Measurements from ENCODE around the gene DYNLRB1. TPM values are rescaled to one million over a fixed set of nuclear protein-coding genes. Genes with fewer than 3 reads are reported as not detected.

DYNLRB1 gene
- total and polyA plus RNA-seq, 2 donors (not counting 3 experiments of a cell fraction or from before 2014, with no cell fraction given): 142 to 245 TPM

- BruUV-seq (replicated peaks): no TSS peak
- FAIRE-seq (no peak), DNase-seq (ENCODE audit: low read depth, low spot score) (no peak)
- Histone ChIP-seq H4K20me1 (replicated peaks; ENCODE audit: control insufficient read depth, extremely low read depth, insufficient read depth, low read length) (no peaks in the 10 kb centered on the region), H3K9me3 (replicated peaks; ENCODE audit: control insufficient read depth, insufficient read depth, low read length) (no peaks in the 10 kb centered on the region), H3K79me2 (ENCODE audit: control insufficient read depth, insufficient read depth, low read length) (no peaks in the 10 kb centered on the region), H3K36me3 (ENCODE audit: control insufficient read depth in 2 of 2, extremely low read depth in 1 of 2, insufficient read depth in 2 of 2, low read length in 2 of 2) (no peaks in the 10 kb centered on the region), H3K27me3 (ENCODE audit: control insufficient read depth in 2 of 2, insufficient read depth in 2 of 2, low read length in 2 of 2) (no peaks in the 10 kb centered on the region), H3K4me2 (ENCODE audit: insufficient read depth, low read length) (no peak overlapping the region), H3K9me1 (replicated peaks; ENCODE audit: control insufficient read depth, extremely low read depth, insufficient read depth, low read length) (no peaks in the 10 kb centered on the region), H3K4me3 (replicated peaks in 1 of 3; ENCODE audit: insufficient read depth in 1 of 3, low read depth in 1 of 3, low read length in 3 of 3) (no peak overlapping the region), H3K27ac (ENCODE audit: insufficient read depth, low read depth, low read length) (no peak overlapping the region), H3K9ac (replicated peaks; ENCODE audit: extremely low read depth, insufficient read depth, low read length) (no peak overlapping the region), H2AFZ (ENCODE audit: low read depth, low read length) (no peak overlapping the region), H3K4me1 (ENCODE audit: control insufficient read depth, extremely low read depth, insufficient read depth, low read length) (no peaks in the 10 kb centered on the region)
- intact Hi-C loops (cut with micrococcal nuclease) (no loop called here), dilution Hi-C loops (cut with MboI; ENCODE audit: extremely low pct_ligation_motif_present, low sequenced_read_pairs) (no loop called here)
- CTCF ChIA-PET: interaction anchor here (1.0 to 2.1 kb wide), 4 partner anchors 16 to 252 kb away, joined by 3 to 8 read pairs (median 4); no protein-coding TSS in a partner anchor
- TF ChIP-seq MAX (IDR thresholded peaks at IDR 0.05; ENCODE audit: insufficient read depth, insufficient read length) (no peak), MYC (IDR thresholded peaks at IDR 0.05; ENCODE audit: low read depth, low read length) (no peak), GATA2 (IDR thresholded peaks at IDR 0.05; ENCODE audit: insufficient read depth, insufficient read length, low read depth, low read length) (no peak), POLR2AphosphoS5 (IDR thresholded peaks at IDR 0.05; ENCODE audit: insufficient read depth, low read depth, low read length) (no peak), FOS (IDR thresholded peaks at IDR 0.05; ENCODE audit: borderline replicate concordance, insufficient read depth, low read length) (no peak), POLR2A (IDR thresholded peaks at IDR 0.05; ENCODE audit: low read depth, low read length) (no peak), JUN (IDR thresholded peaks at IDR 0.05; ENCODE audit: borderline replicate concordance, insufficient read depth, insufficient read length, low read depth) (no peak), EZH2 (IDR thresholded peaks at IDR 0.05; ENCODE audit: borderline replicate concordance, low read depth, low read length, severe bottlenecking) (no peak)
- TF ChIP-seq, protein P1, sequence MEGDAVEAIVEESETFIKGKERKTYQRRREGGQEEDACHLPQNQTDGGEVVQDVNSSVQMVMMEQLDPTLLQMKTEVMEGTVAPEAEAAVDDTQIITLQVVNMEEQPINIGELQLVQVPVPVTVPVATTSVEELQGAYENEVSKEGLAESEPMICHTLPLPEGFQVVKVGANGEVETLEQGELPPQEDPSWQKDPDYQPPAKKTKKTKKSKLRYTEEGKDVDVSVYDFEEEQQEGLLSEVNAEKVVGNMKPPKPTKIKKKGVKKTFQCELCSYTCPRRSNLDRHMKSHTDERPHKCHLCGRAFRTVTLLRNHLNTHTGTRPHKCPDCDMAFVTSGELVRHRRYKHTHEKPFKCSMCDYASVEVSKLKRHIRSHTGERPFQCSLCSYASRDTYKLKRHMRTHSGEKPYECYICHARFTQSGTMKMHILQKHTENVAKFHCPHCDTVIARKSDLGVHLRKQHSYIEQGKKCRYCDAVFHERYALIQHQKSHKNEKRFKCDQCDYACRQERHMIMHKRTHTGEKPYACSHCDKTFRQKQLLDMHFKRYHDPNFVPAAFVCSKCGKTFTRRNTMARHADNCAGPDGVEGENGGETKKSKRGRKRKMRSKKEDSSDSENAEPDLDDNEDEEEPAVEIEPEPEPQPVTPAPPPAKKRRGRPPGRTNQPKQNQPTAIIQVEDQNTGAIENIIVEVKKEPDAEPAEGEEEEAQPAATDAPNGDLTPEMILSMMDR (IDR thresholded peaks at IDR 0.05; ENCODE audit: extremely low read depth in 1 of 2, insufficient read depth in 1 of 2, low read depth in 1 of 2, low read length in 2 of 2): no peak
- POLR2A ChIA-PET: no interaction called here
Measured at GRCh38 chr20:34564833-34565232, 48.6 kb downstream of the DYNLRB1 start.
